GM18858 (cell line): ENCODE results near the gene UNC13C.

Source experiments
- ATAC-seq: cut with Tn5 transposase; IDR thresholded peaks from one replicate; pipeline ENCODE4 v1.9.1; 2021; ENCODE audit not compliant: unreplicated experiment

UNC13C gene

DNA sequence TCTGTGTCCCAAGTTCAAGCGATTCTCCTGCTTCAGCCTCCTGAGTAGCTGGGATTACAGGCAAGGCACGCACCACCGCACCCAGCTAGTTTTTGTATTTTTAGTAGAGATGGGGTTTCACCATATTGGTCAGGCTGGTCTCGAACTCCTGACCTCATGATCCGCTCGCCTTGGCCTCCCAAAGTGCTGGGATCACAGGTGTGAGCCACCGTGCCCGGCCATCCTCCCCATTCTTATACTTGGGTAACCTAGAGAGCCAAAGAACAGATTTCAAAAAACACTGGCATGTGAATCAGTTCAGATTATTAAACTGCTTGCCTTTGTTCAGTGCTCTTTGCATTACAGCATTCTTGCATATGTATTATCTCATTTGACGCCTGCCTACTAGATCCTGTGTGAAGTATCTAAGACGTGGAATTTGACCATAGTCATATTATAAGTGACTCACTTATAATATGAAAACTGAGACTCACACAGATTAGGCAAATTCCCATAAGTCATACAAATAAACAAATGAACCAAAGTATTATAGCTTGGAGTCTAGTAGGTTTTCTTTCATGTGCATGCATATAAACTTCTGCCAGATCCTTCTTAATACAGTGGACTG, 123.5 kb downstream of the UNC13C start:
- ATAC-seq: no peak

DNA sequence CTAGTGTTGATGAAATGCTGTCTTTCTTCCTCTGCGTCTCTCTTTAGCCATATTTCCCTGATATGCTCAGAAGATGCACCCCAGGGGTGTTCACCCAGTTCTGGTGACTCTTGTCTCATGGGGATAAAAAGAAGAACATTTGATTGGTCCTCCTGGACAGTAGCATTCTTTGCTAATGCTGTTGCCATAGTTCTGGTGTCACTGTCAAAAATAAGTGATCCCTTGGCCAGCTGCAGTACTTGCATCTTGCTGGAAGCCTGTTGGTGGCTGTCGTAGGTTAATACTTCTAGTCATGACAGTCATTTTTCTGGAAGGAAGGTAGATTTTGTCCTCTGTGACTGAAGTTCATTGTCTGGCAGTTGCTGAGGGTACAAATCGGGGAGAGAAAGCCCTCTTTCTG, 124.5 kb downstream of the UNC13C start:
- ATAC-seq: no peak

DNA sequence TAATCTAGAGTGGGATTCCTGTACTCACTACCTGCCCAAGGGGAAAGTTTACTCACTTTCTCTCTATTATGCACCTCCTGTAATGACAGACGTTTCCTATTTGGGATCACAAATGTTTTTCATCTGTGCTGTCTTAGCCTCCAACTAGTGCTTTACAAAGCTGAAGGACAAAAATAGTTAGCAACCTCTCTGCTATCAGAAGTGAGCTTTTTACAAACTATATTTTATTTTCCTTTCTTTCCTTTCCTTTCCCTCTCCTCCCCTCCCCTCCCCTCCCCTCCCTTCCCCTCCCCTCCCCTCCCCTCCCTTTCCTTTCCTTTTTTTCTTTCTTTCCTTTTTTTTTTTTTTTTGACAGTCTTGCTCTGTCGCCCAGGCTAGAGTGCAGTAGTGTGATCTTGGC, 130.8 kb downstream of the UNC13C start:
- no peak for ATAC-seq

DNA sequence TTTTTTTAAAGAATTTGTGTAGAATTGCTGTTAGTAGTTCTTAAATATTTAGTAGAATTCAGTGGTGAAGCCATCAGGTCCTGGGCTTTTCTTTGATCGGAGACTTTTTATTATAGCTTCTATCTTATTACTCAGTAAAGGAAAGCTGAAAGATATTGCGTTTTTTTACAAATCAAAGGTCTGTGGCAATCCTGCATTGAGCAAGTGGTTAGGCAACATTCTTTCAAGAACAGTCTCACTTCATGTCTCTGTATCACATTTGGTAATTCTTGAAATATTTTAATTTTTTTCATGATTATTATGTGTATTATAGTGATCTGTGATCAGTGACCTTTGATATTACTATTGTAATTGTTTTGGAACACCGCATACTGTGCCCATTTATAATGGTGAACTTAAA, 140.8 kb downstream of the UNC13C start:
- no peak for ATAC-seq

DNA sequence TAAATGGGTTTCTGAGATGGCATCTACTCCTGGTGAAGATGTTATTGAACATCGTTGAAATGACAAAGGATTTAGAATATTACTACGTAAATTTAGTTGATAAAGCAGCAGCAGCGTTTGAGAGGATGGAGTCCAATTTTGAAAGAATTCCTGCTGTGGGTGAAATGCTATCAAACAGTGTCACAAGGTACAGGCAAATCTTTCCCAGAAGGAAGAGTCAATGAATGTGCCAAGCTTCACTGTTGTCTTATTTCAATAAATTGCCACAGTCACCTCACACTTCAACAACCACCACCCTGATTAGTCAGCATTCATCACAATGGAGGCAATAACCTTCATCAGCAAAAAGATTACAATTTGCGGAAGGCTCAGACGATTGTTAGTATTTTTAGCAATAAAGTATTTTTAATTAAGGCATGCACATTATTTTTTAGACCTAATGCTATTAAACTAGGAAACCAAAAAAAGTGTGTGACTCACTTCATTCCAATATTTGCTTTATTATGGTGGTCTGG, 142.8 kb downstream of the UNC13C start:
- ATAC-seq: no peak

DNA sequence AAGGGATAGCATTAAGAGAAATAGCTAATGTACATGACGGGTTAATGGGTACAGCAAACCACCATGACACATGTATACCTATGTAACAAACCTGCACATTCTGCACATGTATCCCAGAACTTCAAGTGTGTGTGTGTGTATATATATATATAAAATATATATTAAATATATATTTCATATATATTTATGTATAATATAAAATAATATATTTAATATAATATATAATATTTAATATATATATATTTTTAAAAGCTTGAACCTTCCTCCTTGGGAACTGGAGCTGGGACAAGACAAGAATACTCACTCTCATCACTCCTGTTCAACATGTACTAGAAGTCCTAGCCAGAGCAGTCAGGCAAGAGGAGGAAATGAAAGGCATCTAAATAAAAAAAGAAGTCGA, 149.3 kb downstream of the UNC13C start:
- ATAC-seq: no peak

DNA sequence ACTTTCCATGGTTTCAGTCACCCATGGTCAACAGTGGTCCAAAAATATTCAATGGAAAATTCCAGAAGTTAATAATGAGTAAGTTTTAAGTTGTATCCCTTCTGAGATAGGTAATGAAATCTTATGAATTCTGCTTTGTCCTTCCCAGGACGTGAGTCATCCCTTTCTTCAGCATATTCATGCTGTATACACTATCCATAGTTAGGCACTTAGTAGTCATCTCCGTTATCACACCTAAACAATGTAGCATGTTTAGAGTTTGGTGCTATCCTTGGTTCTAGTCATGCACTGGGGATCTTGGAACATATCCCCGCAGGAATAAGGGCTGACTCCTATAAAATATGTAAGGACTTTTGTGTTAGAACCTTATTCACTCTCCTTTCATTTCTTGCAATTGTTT, 153.2 kb downstream of the UNC13C start:
- no peak for ATAC-seq

DNA sequence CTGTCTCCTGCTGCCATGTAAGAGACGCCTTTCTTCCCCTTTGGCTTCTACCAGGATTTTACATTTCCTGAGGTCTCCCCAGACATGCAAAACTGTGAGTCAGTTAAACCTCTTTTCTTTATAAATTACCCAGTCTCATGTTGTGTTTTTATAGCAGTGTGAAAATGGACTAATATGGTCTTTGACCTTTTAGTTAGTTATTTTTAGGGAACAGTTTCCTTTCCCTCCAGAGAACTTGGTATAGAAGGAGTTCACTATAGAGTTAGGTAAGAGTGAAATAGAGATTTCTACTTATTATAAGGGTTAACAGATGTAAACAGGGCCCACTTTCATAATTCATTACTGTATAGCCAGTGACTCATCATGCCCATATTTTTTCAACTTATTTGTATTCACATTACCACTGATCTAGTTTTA, 170.9 kb downstream of the UNC13C start:
- ATAC-seq: no peak

DNA sequence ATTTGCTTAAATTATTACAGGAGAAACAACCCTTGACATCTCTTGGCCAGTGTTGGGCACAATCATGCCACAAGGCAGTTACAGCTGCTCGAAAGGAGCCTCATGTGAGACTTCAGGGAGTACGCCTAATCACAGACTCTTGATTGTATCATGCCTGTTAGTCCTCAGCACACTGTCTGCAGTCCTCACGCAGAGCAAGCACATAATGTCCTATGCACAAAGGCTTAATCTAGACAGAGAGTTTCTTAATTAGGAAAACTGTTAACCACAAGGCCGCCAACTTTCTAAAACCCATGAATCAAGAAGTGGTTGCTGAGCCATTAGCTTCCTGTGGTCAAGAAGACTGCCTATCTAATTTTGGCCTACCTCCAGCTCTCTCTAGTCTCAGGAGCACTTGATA, 172.0 kb downstream of the UNC13C start:
- ATAC-seq: no peak

DNA sequence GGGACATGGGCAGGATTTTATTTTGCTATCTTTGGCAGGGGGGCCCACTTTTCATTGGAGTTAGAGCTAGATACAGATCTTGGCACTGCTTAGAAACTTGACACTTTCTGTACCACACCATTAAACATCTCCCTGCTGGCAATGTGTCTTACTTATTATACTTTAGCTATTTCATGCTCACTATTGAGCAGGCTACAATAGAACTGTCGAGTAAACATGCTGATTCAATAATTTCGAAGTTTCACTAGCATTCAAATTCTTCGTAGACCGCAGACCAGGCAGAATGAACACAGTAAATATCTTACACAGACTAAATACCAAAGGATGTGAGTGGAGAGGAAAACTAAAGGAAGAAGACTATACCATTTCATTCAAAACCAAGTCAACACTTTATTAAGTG, 180.8 kb downstream of the UNC13C start:
- no peak for ATAC-seq

DNA sequence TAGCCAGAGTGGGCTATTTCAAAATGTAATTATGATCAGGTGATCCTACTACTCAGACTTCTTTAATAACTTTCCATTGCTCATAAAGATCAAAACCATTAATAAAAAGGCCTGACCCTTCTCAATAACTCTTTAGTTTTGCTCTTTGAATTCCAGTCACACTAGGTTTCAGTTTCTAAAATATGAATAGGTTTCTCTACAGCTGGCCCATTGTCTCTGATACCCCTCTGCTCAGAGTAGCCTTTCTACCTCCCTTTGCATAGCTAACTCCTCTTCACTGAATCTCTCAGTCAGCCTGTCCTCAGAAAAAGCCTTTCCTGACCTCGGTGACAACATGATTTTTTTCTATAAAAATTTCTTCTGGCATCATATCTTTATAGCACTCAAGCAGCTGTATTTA, 209.1 kb downstream of the UNC13C start:
- no peak for ATAC-seq

DNA sequence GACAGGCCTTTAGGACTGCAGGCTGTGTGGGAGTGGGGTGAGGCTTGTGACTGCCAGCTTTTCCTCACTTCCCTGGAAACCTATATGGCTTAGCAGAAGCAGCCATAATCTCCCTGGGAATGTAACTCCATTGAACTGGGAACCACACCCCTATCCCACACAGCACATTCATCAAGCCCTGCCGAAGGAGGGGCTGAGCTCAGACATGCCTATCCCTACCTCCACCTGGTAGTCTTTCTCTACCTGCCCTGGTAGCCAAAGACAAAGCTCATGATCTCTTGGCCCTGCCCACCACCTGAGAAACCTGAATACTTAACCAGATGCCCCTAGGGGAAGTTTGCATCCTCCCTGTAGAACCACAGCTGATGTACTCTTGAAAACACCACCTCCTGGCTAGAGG, 219.8 kb downstream of the UNC13C start:
- ATAC-seq: no peak

DNA sequence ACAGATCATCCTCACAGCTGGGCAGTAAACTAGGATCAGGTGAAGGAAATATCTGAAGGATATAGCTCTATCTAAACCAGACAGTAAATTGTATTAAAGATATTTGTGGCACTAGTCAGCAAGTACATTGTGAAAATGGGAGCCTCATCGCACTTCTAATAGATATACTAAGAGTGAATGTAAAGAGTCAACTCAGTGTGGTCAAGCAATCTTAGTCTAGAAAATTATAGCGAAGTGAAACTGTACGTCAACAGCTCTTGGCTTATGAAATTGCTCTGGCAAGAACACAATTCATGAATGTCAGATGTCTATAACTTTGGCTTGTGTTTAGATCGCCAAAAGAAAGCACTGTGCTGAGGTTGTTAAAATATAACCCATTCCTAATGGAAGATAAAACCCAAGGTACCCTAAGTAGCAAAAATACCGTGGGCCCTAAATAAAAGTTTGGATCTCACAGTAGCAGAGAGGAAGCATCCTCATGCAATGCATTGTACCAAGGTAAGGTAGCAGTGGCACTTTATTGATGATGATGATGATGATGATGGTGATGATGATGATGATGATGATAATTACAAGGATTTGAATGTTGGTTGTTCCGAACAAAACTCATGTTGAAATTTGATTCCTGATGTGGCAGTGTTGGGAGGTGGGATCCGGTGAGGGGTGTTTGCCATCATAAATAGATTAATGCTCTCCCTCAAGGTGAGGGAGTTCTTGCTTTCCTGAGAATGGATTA, 228.5 kb downstream of the UNC13C start:
- no peak for ATAC-seq

DNA sequence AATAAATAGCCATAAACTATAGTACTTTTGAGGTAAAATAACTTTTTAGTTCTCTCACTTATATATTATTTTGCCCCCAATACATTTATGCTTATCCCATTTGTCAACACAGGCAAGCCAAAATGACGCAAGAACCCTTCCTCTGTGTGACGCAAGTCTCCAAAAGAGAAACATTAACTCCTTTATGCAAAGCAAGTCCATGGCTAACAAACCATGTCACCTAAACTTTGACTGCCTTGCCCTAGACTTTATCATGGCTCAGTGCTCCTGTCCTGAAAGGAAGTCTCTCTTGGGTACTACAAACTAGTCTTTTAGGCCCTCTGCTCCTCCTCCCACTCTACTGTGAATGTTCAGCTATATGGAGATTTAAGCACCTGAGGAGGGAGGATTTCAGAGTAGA, 230.5 kb downstream of the UNC13C start:
- no peak for ATAC-seq

DNA sequence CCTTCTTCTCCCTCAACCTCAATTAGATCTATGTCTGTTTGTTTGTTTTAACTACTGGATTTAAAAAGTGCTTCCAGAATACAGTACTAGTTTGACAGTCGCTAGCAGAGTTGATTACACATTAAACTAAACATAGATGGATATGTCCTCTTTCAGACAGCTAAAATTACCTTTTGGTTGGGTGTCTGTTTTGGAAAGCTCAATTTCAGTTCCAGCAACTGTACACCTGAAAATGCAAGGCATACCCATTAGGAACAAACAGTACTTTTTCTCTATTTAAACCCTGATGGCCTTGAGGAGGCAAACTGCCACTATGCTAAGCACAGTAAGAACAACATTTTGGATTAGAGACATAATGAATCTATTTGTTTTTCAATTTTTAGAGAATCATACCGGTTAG, 234.4 kb downstream of the UNC13C start:
- ATAC-seq: no peak

DNA sequence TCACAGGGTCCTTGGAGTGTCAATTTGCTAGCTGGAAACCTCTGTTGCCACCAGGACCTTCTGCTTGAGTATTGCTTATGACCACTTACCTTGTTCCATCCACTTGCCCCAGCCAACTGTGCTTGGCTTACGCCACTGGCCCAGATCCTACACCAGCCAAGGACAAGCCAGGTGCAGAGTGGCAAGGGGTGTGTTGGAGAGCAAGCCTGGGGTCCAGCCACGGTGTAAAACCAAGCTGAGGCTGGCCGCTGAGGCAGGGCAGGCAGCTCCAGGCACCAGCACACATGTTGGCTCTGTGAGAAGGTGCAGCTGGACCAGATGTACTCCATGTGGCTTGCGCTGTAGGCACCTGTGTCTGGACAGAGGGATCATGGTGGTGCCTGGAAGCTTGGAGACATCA, 248.2 kb downstream of the UNC13C start:
- no peak for ATAC-seq

DNA sequence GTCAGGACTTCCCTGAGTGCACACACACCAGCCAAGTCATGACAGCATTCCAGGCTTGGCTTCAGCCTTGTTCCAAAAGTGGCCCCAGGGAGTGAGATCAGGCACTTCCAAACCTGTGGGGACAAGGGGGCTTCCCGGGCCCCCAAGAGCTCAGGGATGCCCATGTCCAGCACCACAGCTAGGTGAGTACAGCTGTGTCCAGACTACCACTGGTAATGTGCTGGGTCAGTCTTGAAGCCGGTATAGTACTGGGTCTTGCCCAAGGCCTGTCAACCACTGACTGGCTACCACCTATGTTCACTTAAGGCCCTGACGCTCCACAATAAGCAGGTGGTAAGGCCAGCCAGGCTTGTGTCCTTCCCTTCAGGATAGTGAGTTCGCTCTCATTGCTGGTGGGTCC, 249.3 kb downstream of the UNC13C start:
- no peak for ATAC-seq

DNA sequence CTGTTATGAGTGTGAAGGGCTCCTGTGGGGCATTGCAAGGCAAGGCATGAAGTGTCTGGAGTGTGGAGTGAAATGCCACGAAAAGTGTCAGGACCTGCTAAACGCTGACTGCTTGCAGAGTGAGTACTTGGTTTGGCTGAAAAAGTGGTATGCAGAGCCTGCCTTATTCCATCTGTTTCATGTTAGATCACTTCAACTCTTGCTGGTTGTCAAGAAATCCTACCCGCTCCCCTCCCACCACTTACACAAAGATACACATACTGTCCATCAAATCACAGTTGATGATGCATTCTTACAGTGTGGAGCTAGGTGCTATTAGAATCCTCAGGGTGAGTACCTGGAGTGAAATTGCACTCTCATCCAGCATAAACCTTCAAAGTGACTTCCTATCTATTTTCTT, 272.1 kb downstream of the UNC13C start:
- no peak for ATAC-seq

DNA sequence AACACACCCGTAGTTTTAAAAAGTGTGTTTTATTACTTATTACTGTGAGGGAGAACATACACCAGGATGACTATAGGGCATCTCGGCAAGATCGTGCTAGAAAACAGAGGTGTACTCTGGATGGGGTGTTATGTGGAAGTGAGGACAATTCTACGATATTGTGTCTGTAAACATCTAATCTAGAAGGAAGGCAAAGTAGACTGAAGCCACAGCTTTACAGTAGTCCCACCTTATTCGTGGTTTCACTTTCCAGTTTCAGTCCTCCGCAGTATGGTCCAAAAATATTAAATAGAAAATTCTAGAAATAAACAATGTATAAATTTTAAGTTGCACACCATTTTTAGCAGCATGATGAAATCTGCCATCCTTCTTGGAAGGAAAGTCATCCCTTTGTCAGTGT, 277.9 kb downstream of the UNC13C start:
- no peak for ATAC-seq

DNA sequence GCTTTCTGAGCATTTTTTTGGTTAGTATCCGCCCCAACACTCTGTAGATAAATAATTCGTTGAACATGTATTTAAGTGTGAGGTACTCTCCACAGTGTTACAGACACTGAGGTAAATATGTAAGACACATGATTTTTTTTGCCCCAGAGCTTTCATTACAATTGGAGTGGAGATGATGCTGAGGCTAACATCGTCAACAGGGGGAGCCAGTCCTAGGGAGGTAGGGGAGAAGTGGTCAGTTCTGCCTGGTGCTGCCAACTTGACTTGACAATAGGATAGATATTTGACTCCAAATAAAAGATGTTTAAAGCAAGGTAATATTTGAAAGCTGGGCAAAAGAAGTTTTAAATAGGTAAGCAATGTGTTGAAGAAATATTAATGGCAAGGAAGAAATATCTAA, 295.7 kb downstream of the UNC13C start:
- ATAC-seq: no peak

DNA sequence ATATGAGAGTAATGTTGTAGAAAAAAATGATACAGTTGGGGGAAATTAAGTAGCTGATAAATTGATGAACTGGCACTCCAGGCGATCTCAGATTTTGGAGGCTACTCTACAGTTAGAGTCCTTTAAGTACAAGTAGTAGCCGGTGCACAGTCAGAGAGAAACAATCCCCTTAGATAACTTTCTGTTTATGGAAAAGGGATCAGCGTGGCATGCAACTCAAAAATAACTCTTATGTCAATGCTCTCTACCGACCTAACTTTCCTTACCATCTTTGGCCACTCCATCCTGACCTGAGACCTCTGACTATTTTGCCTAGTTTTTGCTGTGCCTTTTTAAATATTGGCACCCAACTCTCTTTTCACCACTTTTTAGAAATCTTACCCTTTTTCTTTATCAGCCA, 299.6 kb downstream of the UNC13C start:
- ATAC-seq: no peak

DNA sequence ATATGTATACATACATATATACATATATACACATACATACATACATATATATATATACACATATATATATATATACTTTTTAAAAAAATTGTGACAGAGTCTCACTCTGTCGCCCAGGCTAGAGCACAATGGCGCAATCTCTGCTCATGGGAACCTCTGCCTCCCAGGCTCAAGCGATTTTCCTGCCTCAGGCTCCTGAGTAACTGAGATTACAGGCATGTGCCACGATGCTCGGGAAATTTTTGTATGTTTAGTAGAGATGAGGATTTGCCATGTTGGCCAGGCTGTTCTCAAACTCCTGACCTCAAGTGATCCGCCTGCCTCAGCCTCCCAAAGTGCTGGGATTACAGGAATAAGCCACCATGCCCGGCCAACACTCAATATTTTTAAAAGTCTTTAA, 302.5 kb downstream of the UNC13C start:
- no peak for ATAC-seq
